Stimulated activated naive B cell treated with anti-CD40 and anti-IgM and Interleukin-4, amounts not matched to agents 10 μg/mL and 1 μg/mL and 100 μg/mL, for 72 hours (primary cell): ENCODE results near the gene PARD3.

Experiments
- ATAC-seq, 2 donors: fragments of 150-1000 bp; cut with Tn5 transposase; replicated peaks; 2 replicates each; pipeline ENCODE4 v1.10.0; 2021; ENCODE audit warnings: moderate library complexity in 1 of 2
- DNase-seq: peaks from one replicate; pipeline ENCODE4 v3.0.0; 2021
- H3K27ac Mint-ChIP-seq: one replicate; pipeline ENCODE4 v1.8.0; 2022; ENCODE audit warnings: mild to moderate bottlenecking, mixed read lengths
- H3K27me3 Mint-ChIP-seq, 2 donors: one replicate each; pipeline ENCODE4 v1.8.0; 2022; ENCODE audit warnings: mixed read lengths in 2 of 2
- H3K36me3 Mint-ChIP-seq, 2 donors: one replicate each; pipeline ENCODE4 v1.8.0; 2022; ENCODE audit warnings: mixed read lengths in 2 of 2, mild to moderate bottlenecking in 1 of 2
- H3K4me1 Mint-ChIP-seq, 2 donors: one replicate each; pipeline ENCODE4 v1.8.0; 2022; ENCODE audit warnings: mixed read lengths in 2 of 2, mild to moderate bottlenecking in 1 of 2
- H3K4me3 Mint-ChIP-seq, 2 donors: one replicate each; pipeline ENCODE4 v1.8.0; 2022; ENCODE audit warnings: mild to moderate bottlenecking in 2 of 2, mixed read lengths in 2 of 2, moderate library complexity in 1 of 2
- H3K9me3 Mint-ChIP-seq, 2 donors: one replicate each; pipeline ENCODE4 v1.8.0; 2022; ENCODE audit warnings: mixed read lengths in 2 of 2, mild to moderate bottlenecking in 1 of 2

Gene PARD3

DNA sequence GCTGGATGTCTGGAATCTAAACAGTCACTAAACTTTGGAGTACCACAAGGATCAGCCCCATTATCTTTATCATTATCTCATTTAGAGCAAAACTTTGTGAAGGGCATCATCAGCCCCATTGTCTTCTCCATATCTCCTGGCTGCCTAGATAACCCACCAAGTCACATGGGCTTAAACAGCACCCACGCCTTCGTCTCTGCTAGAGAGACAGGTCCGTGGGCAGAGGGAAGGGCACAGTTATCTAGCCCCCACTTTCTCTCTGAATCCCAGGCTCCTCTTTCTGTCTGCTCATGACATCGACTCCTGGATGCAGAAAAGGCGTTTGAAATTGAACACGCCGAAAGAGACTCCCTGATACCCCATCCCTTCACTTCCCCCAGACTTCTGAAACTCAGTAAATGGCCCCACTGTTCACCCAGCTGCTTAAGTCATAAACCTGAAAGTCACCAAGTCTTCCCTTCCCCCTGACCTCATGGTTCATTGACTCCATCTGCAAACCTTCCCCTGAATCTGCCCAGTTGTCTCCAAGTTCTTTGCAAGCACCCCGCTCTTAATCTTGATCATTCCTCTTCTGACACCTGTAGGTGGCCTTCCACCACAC lies 20.9 kb upstream of the PARD3 start:
- DNase-seq (no peak), ATAC-seq (peak in 1 of 2 donors; percentile 39)
- peaks cover 4 to 6% of the 10 kb centered on the region in 2 donors for H3K4me1 Mint-ChIP-seq
- no peaks in the 10 kb centered on the region for H3K36me3 Mint-ChIP-seq
- H3K27me3 Mint-ChIP-seq, result no peaks in the 10 kb centered on the region
- H3K9me3 Mint-ChIP-seq, result peaks cover 2 to 4% of the 10 kb centered on the region in 2 donors
- no peak overlapping the region for H3K27ac Mint-ChIP-seq
- no peak overlapping the region for H3K4me3 Mint-ChIP-seq

DNA sequence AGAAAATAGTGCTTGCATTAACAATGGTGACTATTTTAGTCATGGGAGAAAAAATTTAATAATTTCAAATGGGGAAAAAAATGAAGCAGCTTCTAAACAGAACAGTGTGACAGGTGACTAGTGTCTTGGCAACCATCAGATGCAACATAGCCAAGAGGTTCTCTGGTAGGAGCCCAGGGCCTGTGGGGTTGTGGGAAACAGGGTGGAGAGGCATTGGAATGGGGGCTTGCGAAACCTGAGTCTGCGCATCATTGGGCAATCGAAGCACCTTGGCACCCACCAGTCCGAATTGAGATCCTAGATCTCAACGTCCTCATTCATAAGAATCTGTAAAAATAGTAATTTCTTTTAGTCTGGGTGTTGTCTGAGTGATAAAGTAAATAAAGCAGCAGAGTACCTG lies 19.2 kb upstream of the PARD3 start:
- Mint-ChIP-seq H3K4me1 (peaks cover 8 to 11% of the 10 kb centered on the region in 2 donors), H3K36me3 (no peaks in the 10 kb centered on the region), H3K27me3 (no peaks in the 10 kb centered on the region), H3K27ac (no peak overlapping the region), H3K4me3 (no peak overlapping the region), H3K9me3 (peaks cover 2 to 4% of the 10 kb centered on the region in 2 donors)
- DNase-seq, result no peak
- ATAC-seq, result no peak

DNA sequence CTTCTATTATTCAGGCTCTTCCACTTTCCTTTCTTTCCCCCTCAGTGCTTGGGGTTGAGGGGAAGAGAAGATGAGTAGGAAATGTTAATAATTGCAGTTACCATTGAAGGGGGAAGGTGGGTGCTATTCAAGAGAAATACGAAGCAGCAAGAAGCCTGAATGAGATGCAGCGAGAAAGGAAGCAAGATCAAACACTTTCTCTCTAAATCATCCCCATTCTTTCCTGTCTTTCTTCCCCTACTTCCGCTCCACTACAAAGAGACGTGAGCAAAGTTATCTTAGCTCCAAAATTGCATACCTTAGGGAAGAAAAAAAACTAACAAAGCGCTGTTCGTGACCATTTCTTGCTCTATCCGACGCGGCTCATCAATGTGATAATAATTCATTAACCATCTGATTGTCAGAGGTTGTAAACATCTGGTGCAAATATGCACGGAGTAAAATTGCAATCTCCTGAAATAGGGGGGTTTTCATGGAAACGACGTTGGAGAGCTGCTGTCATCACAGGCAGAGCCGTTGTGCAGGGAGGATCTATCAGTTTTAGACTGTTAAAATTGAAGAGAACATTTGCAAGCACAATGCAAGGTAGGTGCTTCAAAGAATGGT lies 15.2 kb upstream of the PARD3 start:
- Mint-ChIP-seq H3K36me3 (no peaks in the 10 kb centered on the region), H3K27me3 (peaks cover 3 to 4% of the 10 kb centered on the region in 2 donors), H3K27ac (no peak overlapping the region), H3K9me3 (no peaks in the 10 kb centered on the region), H3K4me3 (no peak overlapping the region), H3K4me1 (peaks cover 4 to 5% of the 10 kb centered on the region in 2 donors)
- DNase-seq, result no peak
- no peak for ATAC-seq

DNA sequence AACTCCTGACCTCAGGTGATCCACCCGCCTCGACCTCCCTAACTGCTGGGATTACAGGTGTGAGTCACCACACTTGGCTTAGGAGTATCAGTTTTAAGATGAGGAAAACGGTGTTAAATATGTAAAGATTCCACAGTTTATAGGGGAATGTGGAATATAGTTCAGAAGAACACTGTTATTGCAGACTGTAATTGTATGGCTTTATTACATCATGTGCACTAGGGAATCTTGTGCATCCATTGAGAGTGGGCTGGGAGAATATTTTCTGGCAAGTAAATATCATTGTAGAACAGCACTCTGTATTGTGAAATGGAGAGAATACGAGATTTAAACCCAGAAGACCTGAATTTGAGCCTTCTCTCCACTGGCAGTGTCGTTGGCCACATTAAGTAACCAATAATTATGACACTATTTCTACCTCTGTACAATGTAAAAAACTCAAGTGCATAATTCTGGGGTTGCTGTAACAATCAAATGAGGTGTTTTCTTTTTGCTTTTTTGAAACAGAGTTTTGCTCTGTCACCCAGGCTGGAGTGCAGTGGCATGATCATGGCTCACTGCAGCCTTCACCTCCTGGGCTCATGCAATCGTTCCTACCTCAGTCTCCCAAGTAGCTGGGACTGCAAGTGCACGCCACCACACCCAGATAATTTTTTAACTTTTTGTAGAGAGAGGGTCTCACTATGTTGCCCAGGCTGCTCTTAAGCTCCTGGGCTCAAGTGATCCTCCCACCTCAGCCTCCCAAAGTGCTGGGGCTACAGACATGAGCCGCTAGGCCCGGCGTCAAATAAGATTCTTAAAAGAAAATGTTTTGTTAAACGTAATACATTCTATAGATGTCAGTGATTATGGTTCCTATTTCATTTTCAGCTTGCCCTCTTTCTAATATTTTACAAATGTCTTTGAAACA lies 12.0 kb upstream of the PARD3 start:
- Mint-ChIP-seq H3K4me3 (no peak overlapping the region), H3K27me3 (peaks cover 14% of the 10 kb centered on the region in 2 donors), H3K9me3 (no peaks in the 10 kb centered on the region), H3K4me1 (peaks cover 4 to 5% of the 10 kb centered on the region in 2 donors), H3K36me3 (no peaks in the 10 kb centered on the region), H3K27ac (no peak overlapping the region)
- ATAC-seq (no peak), DNase-seq (no peak)

DNA sequence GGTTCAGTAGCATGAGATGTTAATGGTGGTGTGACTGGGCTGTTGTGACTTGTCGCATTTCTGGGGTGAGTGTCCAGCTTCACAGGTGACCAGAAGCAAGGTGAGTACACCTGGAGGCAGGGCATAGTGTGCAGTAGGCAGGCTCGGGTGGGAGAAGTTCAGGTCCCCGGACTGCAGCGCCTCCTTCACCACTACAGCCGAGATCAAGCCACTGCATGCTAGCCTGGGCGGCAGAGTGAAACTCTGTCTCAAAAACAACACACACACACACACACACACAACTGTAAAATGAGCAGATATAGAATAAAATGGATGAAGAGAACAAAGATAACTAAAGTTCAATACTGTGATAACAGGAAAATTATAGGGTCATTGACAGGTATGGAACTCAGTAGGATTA lies 11.1 kb upstream of the PARD3 start:
- Mint-ChIP-seq H3K36me3 (no peaks in the 10 kb centered on the region), H3K9me3 (no peaks in the 10 kb centered on the region), H3K27me3 (peaks cover 18 to 20% of the 10 kb centered on the region in 2 donors), H3K27ac (no peak overlapping the region), H3K4me3 (no peak overlapping the region), H3K4me1 (peaks cover 4 to 5% of the 10 kb centered on the region in 2 donors)
- ATAC-seq (no peak), DNase-seq (no peak)

DNA sequence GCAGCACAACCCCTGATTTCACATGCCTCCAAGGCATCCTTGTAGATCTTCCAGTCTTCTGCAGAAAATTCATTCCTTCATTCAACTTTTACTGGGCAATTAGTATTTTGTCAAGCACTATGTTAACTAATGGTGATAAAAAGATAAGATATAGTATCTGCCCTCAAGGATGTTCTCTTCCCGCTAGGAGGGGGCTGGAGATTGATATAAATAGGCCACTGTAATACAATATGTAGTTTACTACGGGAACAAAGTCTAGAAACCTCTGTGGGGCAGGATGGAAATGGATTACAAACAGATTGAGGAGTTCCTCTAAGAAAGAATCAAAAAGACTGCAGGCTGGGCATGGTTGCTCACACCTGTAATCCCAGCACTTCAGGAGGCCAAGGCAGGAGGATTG lies 10.3 kb upstream of the PARD3 start:
- peaks cover 3 to 4% of the 10 kb centered on the region in 2 donors for H3K4me1 Mint-ChIP-seq
- ATAC-seq, result no peak

DNA sequence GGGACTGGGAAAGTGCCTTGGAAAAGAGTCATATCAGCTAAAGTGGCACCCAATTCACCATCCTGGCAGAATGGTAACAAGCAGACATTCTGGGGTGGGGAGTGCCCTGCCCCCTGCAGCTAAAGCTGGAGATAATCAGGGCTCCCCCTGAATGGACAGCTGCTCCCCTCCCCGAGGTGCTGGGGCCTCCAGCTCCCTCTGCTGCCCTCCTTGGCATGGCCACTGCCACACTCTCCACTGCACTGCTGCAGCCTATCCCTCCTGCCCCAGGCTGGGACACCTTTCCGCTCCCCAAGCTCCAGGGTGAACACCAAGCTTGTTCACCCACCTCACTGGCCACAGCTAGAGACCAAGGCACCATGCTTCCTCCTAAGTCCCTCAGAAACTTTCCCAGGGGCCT lies 9.8 kb upstream of the PARD3 start:
- Mint-ChIP-seq H3K4me1 (no peaks in the 10 kb centered on the region), H3K27ac (no peak overlapping the region), H3K36me3 (no peaks in the 10 kb centered on the region), H3K27me3 (peaks cover 18 to 21% of the 10 kb centered on the region in 2 donors), H3K4me3 (no peak overlapping the region), H3K9me3 (no peaks in the 10 kb centered on the region)
- no peak for DNase-seq
- ATAC-seq, result no peak

More for the DNA sequence above, 10.3 kb upstream of the PARD3 start:
- Mint-ChIP-seq H3K27ac (no peak overlapping the region), H3K9me3 (no peaks in the 10 kb centered on the region), H3K27me3 (peaks cover 18 to 21% of the 10 kb centered on the region in 2 donors), H3K4me3 (no peak overlapping the region), H3K36me3 (no peaks in the 10 kb centered on the region)
- DNase-seq, result no peak

DNA sequence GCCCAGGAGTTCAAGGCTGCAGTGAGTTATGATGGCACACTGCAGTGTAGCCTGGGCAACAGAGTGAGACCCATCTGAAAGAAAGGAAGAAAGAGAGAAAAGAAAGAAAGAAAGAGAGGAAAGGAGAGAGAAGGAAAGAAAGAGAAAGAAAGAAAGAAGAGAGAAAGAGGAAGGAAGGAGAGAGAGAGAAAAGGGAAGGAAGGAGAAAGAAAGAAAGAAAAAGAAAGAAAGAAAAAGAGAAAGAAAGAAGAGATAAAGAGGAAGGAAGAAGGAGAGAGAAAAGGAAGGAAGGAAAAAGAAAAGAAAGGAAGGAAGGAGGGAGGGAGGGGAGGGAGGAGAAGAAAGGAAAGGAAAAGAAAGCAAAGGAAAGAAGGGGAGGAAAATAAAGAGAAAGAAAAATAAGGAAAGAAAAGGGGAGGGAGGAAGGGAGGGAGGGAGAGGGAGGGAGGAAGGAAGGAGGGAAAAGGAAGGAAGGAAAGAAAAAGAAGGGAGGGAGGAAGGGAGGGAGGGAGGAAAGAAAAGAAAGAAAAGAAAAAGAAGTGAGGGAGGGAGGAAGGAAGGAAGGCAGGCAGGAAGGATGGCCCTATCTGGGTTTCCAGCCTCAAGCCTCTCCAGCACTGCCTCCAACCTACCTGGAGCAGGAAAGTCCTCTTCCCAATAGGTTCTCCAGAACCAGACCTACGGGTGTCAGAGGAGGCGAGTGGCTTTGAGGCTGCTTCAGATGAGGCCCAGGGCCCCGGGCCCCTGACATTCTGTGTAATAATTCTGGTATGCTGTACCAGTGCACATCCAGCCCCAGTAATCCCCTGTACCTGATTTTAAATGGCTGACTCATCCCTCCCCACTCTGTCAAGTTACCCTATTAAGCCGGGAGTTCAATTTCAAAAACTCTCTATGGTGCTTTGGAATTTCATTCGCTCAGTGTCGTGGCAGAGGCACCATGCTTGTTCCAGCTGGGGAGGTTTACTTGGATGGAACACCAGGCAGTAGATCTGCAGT lies 6.8 kb upstream of the PARD3 start:
- peaks cover 32 to 48% of the 10 kb centered on the region in 2 donors for H3K27me3 Mint-ChIP-seq
- no peaks in the 10 kb centered on the region for H3K4me1 Mint-ChIP-seq
- no peak for DNase-seq
- ATAC-seq, result no peak
- H3K9me3 Mint-ChIP-seq, result no peaks in the 10 kb centered on the region
- H3K27ac Mint-ChIP-seq, result no peak overlapping the region
- H3K4me3 Mint-ChIP-seq, result no peak overlapping the region
- no peaks in the 10 kb centered on the region for H3K36me3 Mint-ChIP-seq

DNA sequence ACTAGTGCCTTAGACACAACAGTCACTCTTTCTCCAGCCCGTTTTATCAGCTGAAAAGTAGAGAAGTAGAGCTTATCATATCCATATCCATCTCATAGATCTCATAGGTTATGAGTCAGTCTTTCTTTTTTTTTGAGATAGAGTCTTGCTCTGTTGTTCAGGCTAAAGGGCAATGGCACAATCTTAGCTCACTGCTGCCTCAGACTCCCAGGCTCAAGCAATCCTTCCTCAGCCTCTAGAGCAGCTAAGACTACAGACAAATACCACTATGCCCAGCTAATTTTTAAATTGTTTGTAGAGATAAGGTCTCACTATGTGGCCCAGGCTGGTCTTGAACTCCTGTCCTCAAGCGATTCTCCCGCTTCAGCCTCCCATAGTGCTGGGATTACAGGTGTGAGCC lies 2.5 kb upstream of the PARD3 start:
- no peak for DNase-seq

DNA sequence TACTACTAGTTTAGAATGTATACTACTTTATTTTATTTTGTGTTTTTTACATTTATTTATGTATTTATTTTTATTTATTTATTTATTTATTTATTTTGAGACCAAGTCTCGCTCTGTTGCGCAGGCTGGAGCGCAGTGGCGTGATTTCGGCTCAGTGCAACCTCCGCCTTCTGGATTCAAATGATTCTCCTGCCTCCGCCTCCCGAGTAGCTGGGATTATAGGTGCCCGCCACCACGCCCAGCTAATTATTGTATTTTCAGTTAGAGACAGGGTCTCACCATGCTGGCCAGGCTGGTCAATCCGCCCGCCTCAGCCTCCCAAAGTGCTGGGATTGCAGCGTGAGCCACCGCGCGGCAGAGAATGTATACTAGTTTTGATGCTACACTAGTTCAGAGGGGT lies 2.0 kb upstream of the PARD3 start:
- Mint-ChIP-seq H3K27me3 (peaks cover 47 to 68% of the 10 kb centered on the region in 2 donors), H3K27ac (no peak overlapping the region), H3K9me3 (no peaks in the 10 kb centered on the region), H3K36me3 (no peaks in the 10 kb centered on the region), H3K4me3 (no peak overlapping the region), H3K4me1 (peaks cover 10 to 13% of the 10 kb centered on the region in 2 donors)
- ATAC-seq (no peak), DNase-seq (no peak)

More for the DNA sequence above, 2.5 kb upstream of the PARD3 start:
- Mint-ChIP-seq H3K27ac (no peak overlapping the region), H3K36me3 (no peaks in the 10 kb centered on the region), H3K9me3 (no peaks in the 10 kb centered on the region), H3K4me1 (peaks cover 10 to 13% of the 10 kb centered on the region in 2 donors), H3K4me3 (no peak overlapping the region), H3K27me3 (peaks cover 42 to 63% of the 10 kb centered on the region in 2 donors)
- no peak for ATAC-seq

DNA sequence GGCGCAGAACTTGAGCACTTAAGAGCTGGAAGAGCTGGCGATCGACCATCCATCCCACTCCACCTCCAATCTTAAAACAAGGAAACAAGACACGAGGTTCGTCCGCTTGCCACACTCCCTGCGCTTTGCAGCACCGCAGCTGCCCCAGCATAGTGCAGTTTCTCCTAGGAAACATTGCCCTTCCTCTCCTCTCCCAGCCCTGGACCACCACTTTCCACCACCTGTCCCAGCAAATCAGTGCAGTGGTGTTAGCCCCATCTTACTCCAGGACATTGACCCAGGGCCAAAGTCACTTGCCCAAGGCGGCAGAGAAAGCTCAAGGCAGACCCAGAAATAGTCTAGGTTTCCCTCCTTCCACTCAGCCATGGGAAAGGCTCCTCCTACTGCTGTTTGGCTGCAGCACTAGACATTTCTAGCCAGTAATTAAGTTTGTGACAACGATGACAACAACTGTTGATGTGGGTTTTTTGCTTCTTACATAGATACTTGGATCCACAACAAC lies 1.5 kb upstream of the PARD3 start:
- no peak overlapping the region for H3K27ac Mint-ChIP-seq
- no peak for DNase-seq
- no peak overlapping the region for H3K4me3 Mint-ChIP-seq
- H3K36me3 Mint-ChIP-seq, result no peaks in the 10 kb centered on the region
- H3K4me1 Mint-ChIP-seq, result peaks cover 10 to 13% of the 10 kb centered on the region in 2 donors
- ATAC-seq, result no peak
- H3K27me3 Mint-ChIP-seq, result peaks cover 50 to 70% of the 10 kb centered on the region in 2 donors
- H3K9me3 Mint-ChIP-seq, result no peaks in the 10 kb centered on the region

DNA sequence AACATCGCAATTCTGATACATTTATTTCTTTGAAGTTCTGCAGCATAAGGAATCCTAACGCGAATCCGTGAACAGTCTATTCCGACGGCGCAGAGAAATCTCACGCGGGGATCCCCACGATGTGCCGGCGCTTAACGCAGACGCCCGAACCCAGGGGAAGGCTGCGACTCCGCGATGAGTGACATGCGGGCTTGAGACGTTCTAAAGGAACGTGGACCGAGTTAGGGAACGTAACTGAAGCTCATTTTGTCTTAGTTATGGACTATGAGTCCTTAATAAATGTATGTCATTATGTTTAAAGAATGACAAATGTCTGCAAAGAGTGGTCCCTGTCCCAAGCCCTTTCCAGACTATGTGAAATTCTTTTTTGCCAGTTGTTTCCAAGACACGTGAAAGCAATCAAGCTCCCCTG lies 995 bp upstream of the PARD3 start:
- Mint-ChIP-seq H3K27ac (no peak overlapping the region), H3K4me1 (peaks cover 10 to 13% of the 10 kb centered on the region in 2 donors), H3K4me3 (peak overlapping the region; percentile 82 to 84), H3K27me3 (peaks cover 52 to 71% of the 10 kb centered on the region in 2 donors), H3K36me3 (no peaks in the 10 kb centered on the region), H3K9me3 (no peaks in the 10 kb centered on the region)
- no peak for ATAC-seq
- no peak for DNase-seq

DNA sequence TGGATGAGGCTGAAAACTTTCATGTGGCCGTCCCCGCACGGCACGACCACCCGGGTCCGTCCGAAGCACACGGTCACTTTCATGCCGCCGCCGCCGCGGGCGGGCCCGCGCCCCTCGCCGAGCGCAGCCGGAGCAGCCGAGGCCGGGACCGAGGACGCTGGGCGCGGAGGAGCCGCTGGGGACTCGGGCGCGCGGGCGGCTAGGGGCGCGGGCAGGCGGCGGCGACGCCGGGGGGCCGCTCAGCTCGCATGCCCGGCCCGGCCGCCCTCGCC lies 247 bp downstream of the PARD3 start:
- Mint-ChIP-seq H3K36me3 (no peaks in the 10 kb centered on the region), H3K9me3 (no peaks in the 10 kb centered on the region), H3K27me3 (peaks cover 54 to 73% of the 10 kb centered on the region in 2 donors), H3K27ac (no peak overlapping the region), H3K4me3 (peak overlapping the region in 1 of 2 donors; percentile 47), H3K4me1 (peaks cover 12 to 13% of the 10 kb centered on the region in 2 donors)
- DNase-seq (no peak), ATAC-seq (peak; percentile 26)
